Endothelial cell of umbilical vein (primary cell): ENCODE results near the gene ANXA5. TPM values are rescaled to one million over a fixed set of nuclear protein-coding genes. Genes with fewer than 3 reads are reported as not detected.

ENCODE experiments used
- BruUV-seq: library from RNA; stranded (reverse); fragments of 400-500 nt; replicated peaks from 2 replicates; lab custom pipeline; 2021; lab: Mats Ljungman, UMichigan
- CTCF ChIA-PET: fragments of 300-600, 350-600 bp; sonication (Branson Sonifier 250); formaldehyde crosslinking; loops from one replicate; lab custom pipeline; 2021; ENCODE audit warnings: antibody characterized with exemption, inconsistent platforms; lab: Charles Lee
- POLR2A ChIA-PET: fragments of 300-600, 350-600 bp; sonication (Branson Sonifier 250); formaldehyde crosslinking; loops from one replicate; lab custom pipeline; 2021; ENCODE audit warnings: antibody characterized with exemption, inconsistent platforms; lab: Charles Lee
- DNase-seq: peaks from one replicate; pipeline ENCODE4 v3.0.0-alpha.2; 2011; ENCODE audit warnings: low read depth, low spot score
- FAIRE-seq: peaks from 2 replicates; lab custom pipeline; 2011; peaks lifted over from hg19 to GRCh38; lab: Jason Lieb, UNC
- H2AFZ ChIP-seq: 2 replicates; pipeline ENCODE4 v1.6.0; 2012; ENCODE audit warnings: low read depth, low read length, control low read depth, inconsistent platforms
- H3K27ac ChIP-seq: 2 replicates; pipeline ENCODE4 v1.5.1; 2011; ENCODE audit warnings: low read depth, mild to moderate bottlenecking, control low read depth, low read length, moderate library complexity; ENCODE audit not compliant: insufficient read depth
- H3K27me3 ChIP-seq, 2 experiments: 2 replicates each; pipeline versions ENCODE4 v1.6.0 to v1.6.1; 2011; ENCODE audit warnings: low read length in 2 of 2, mixed read lengths in 1 of 2; ENCODE audit not compliant: control insufficient read depth in 2 of 2, insufficient read depth in 2 of 2
- H3K36me3 ChIP-seq, 2 experiments: 2 replicates in 1 of 2; 3 replicates in 1 of 2; pipeline ENCODE4 v1.5.1; 2011; ENCODE audit warnings: low read length in 2 of 2, mild to moderate bottlenecking in 1 of 2, moderate library complexity in 1 of 2; ENCODE audit not compliant: control insufficient read depth in 2 of 2, insufficient read depth in 2 of 2; ENCODE audit errors: extremely low read depth in 1 of 2
- H3K4me1 ChIP-seq: 3 replicates; pipeline ENCODE4 v1.5.1; 2011; ENCODE audit warnings: mild to moderate bottlenecking, low read length; ENCODE audit not compliant: control insufficient read depth, insufficient read depth; ENCODE audit errors: extremely low read depth
- H3K4me2 ChIP-seq: 2 replicates; pipeline ENCODE4 v1.6.1; 2011; ENCODE audit warnings: low read length, control low read depth, mixed read lengths; ENCODE audit not compliant: insufficient read depth
- H3K4me3 ChIP-seq, 3 experiments: fragments of 200-600 bp in 1 of 3; sonication (generic), shearing (Covaris generic) in 1 of 3; replicated peaks in 1 of 3; 2 replicates each; pipeline ENCODE4 v1.5.1; 2011 to 2016; ENCODE audit warnings: control low read depth in 3 of 3, low read length in 3 of 3, mild to moderate bottlenecking in 2 of 3, inconsistent platforms in 1 of 3, low read depth in 1 of 3, moderate library complexity in 1 of 3; ENCODE audit not compliant: insufficient read depth in 1 of 3
- H3K79me2 ChIP-seq: 2 replicates; pipeline ENCODE4 v1.6.0; 2012; ENCODE audit warnings: low read length, inconsistent platforms; ENCODE audit not compliant: control insufficient read depth, insufficient read depth
- H3K9ac ChIP-seq: replicated peaks from 2 replicates; pipeline ENCODE3; 2011; ENCODE audit warnings: low read length, control low read depth; ENCODE audit not compliant: insufficient read depth; ENCODE audit errors: extremely low read depth
- H3K9me1 ChIP-seq: replicated peaks from 3 replicates; pipeline ENCODE4 v1.6.0; 2011; ENCODE audit warnings: mild to moderate bottlenecking, low read length; ENCODE audit not compliant: control insufficient read depth, insufficient read depth; ENCODE audit errors: extremely low read depth
- H3K9me3 ChIP-seq: replicated peaks from 2 replicates; pipeline ENCODE4 v1.5.1; 2012; ENCODE audit warnings: low read length, inconsistent platforms; ENCODE audit not compliant: control insufficient read depth, insufficient read depth
- H4K20me1 ChIP-seq: replicated peaks from 2 replicates; pipeline ENCODE3; 2011; ENCODE audit warnings: mild to moderate bottlenecking, low read length; ENCODE audit not compliant: control insufficient read depth, insufficient read depth; ENCODE audit errors: extremely low read depth
- EZH2 ChIP-seq: IDR thresholded peaks from 2 replicates; pipeline ENCODE4 v1.6.1; 2012; ENCODE audit warnings: borderline replicate concordance, low read depth, mild to moderate bottlenecking, moderate library complexity, low read length, inconsistent platforms; ENCODE audit not compliant: severe bottlenecking
- FOS ChIP-seq: IDR thresholded peaks from 2 replicates; pipeline ENCODE4 v1.6.1; 2011; ENCODE audit warnings: mild to moderate bottlenecking, low read length, moderate library complexity, borderline replicate concordance; ENCODE audit not compliant: insufficient read depth
- GATA2 ChIP-seq: IDR thresholded peaks from 2 replicates; pipeline ENCODE4 v1.7.0; 2011; ENCODE audit warnings: low read depth, mild to moderate bottlenecking, moderate library complexity, mixed read lengths, low read length; ENCODE audit not compliant: insufficient read length, insufficient read depth
- JUN ChIP-seq: IDR thresholded peaks from 2 replicates; pipeline ENCODE4 v1.6.1; 2011; ENCODE audit warnings: borderline replicate concordance, low read depth; ENCODE audit not compliant: insufficient read length, insufficient read depth
- MAX ChIP-seq: IDR thresholded peaks from 2 replicates; pipeline ENCODE4 v1.6.1; 2011; ENCODE audit not compliant: insufficient read depth, insufficient read length
- MYC ChIP-seq: IDR thresholded peaks from one replicate; pipeline ENCODE4 v1.6.1; 2011; ENCODE audit warnings: mild to moderate bottlenecking, low read depth, low read length
- POLR2A ChIP-seq: IDR thresholded peaks from 2 replicates; pipeline ENCODE4 v1.6.1; 2012; ENCODE audit warnings: low read depth, mild to moderate bottlenecking, control low read depth, low read length
- POLR2AphosphoS5 ChIP-seq: IDR thresholded peaks from 2 replicates; pipeline ENCODE4 v1.6.1; 2012; ENCODE audit warnings: low read depth, mild to moderate bottlenecking, control low read depth, low read length, moderate library complexity; ENCODE audit not compliant: insufficient read depth
- dilution Hi-C: fragments of 300-500 bp; cut with MboI; formaldehyde crosslinking; loops from one replicate; pipeline ENCODE4 v1.15.0; 2019; ENCODE audit warnings: low sequenced_read_pairs; ENCODE audit not compliant: extremely low pct_ligation_motif_present
- intact Hi-C: fragments of 100-400 bp; cut with micrococcal nuclease; formaldehyde crosslinking; loops from one replicate; pipeline ENCODE4 v1.10.0; 2022
- polyA plus RNA-seq, 4 experiments: library from polyadenylated mRNA; depleted of rRNA in 3 of 4; stranded (reverse) in 3 of 4; unstranded in 1 of 4; fragments of >200 nt; gene quantifications; 2 replicates each; pipeline versions ENCODE4 v1.2.1 to v1.2.3, GENCODE V29; 2011 to 2012; ENCODE audit warnings: missing spikeins in 1 of 4
- total RNA-seq: library from RNA; stranded (reverse); gene quantifications from 2 replicates; pipeline ENCODE4 v1.2.3, GENCODE V29; 2021
- TF ChIP-seq, protein P1 (sequence below), 2 donors: IDR thresholded peaks; 1 replicate in 1 of 2; 2 replicates in 1 of 2; pipeline ENCODE4 v1.5.1; 2011; ENCODE audit warnings: low read length in 2 of 2, mild to moderate bottlenecking in 2 of 2, moderate library complexity in 2 of 2, control low read depth in 1 of 2, inconsistent platforms in 1 of 2, low read depth in 1 of 2; ENCODE audit not compliant: insufficient read depth in 1 of 2; ENCODE audit errors: extremely low read depth in 1 of 2

ANXA5 gene
- total and polyA plus RNA-seq, 2 donors (not counting 3 experiments of a cell fraction or from before 2014, with no cell fraction given) = 450 to 528 TPM

GRCh38 chr4:121702136-121702535, 5.4 kb upstream of the ANXA5 start:
- Histone ChIP-seq H3K79me2 (no peaks in the 10 kb centered on the region), H3K27me3 (no peaks in the 10 kb centered on the region), H4K20me1 (no peaks in the 10 kb centered on the region), H2AFZ (no peak overlapping the region), H3K27ac (no peak overlapping the region), H3K4me1 (peaks cover 4% of the 10 kb centered on the region), H3K9ac (no peak overlapping the region), H3K36me3 (no peaks in the 10 kb centered on the region), H3K4me2 (no peak overlapping the region), H3K9me3 (no peaks in the 10 kb centered on the region), H3K4me3 (no peak overlapping the region), H3K9me1 (no peaks in the 10 kb centered on the region)
- intact Hi-C loops (no loop called here), dilution Hi-C loops (no loop called here)
- TF ChIP-seq POLR2AphosphoS5 (no peak), EZH2 (no peak), GATA2 (no peak), MAX (no peak), POLR2A (no peak), JUN (no peak), MYC (no peak), FOS (no peak)
- TF ChIP-seq, protein P1, sequence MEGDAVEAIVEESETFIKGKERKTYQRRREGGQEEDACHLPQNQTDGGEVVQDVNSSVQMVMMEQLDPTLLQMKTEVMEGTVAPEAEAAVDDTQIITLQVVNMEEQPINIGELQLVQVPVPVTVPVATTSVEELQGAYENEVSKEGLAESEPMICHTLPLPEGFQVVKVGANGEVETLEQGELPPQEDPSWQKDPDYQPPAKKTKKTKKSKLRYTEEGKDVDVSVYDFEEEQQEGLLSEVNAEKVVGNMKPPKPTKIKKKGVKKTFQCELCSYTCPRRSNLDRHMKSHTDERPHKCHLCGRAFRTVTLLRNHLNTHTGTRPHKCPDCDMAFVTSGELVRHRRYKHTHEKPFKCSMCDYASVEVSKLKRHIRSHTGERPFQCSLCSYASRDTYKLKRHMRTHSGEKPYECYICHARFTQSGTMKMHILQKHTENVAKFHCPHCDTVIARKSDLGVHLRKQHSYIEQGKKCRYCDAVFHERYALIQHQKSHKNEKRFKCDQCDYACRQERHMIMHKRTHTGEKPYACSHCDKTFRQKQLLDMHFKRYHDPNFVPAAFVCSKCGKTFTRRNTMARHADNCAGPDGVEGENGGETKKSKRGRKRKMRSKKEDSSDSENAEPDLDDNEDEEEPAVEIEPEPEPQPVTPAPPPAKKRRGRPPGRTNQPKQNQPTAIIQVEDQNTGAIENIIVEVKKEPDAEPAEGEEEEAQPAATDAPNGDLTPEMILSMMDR (IDR thresholded peaks at IDR 0.05; ENCODE audit: extremely low read depth in 1 of 2, insufficient read depth in 1 of 2, low read depth in 1 of 2, low read length in 2 of 2) = no peak
- no peak for DNase-seq
- ChIA-PET CTCF (no interaction called here), POLR2A (no interaction called here)
- BruUV-seq = no TSS peak
- no peak for FAIRE-seq
